T-cell (primary cell): ENCODE data around the gene CD226. TPM values are rescaled to one million over a fixed set of nuclear protein-coding genes. Genes with fewer than 3 reads are reported as not detected.
A peak's percentile ranks its signal among the peaks of the same experiment; 100 is the strongest.

ENCODE experiments used
- ATAC-seq, 4 experiments: fragments of 200-7000 bp in 3 of 4; fragments of 150-1000 bp in 1 of 4; cut with Tn5 transposase; replicated peaks in 1 of 4; 1 replicate in 3 of 4; 2 replicates in 1 of 4; pipeline ENCODE4 v1.10.0; 2021; ENCODE audit warnings: moderate library complexity in 3 of 4, mild to moderate bottlenecking in 2 of 4, moderate number of reproducible peaks in 1 of 4
- CTCF ChIA-PET, 2 donors: fragments of 300-600 bp; sonication (Branson Sonifier 250); formaldehyde crosslinking; loops; one replicate each; lab custom pipeline; 2022; ENCODE audit warnings: antibody characterized with exemption in 2 of 2; lab: Charles Lee
- POLR2A ChIA-PET, 2 donors: fragments of 300-600 bp; sonication (Branson Sonifier 250); formaldehyde crosslinking; loops; one replicate each; lab custom pipeline; 2022; ENCODE audit warnings: antibody characterized with exemption in 2 of 2; lab: Charles Lee
- DNase-seq, 35 experiments: peaks; one replicate each; pipeline versions ENCODE4 v3.0.0 to v3.0.0-alpha.2; 2013 to 2023
- H3K27ac ChIP-seq: one replicate; pipeline ENCODE4 v1.5.1; 2013; ENCODE audit warnings: low read length
- H3K27me3 ChIP-seq, 2 experiments: replicated peaks in 1 of 2; 1 replicate in 1 of 2; 2 replicates in 1 of 2; pipeline versions ENCODE4 v1.6.1 to v1.7.0; 2013; ENCODE audit warnings: low read length in 1 of 2, mixed read lengths in 1 of 2; ENCODE audit not compliant: control insufficient read depth in 2 of 2, insufficient read depth in 2 of 2; ENCODE audit errors: extremely low read depth in 1 of 2
- H3K36me3 ChIP-seq, 2 donors: 1 replicate in 1 of 2; 2 replicates in 1 of 2; pipeline versions ENCODE4 v1.6.1 to v1.7.0; 2013; ENCODE audit warnings: low read length in 1 of 2; ENCODE audit not compliant: control insufficient read depth in 2 of 2, insufficient read depth in 1 of 2; ENCODE audit errors: extremely low read depth in 1 of 2
- H3K4me1 ChIP-seq, 2 experiments: 1 replicate in 1 of 2; 2 replicates in 1 of 2; pipeline versions ENCODE4 v1.6.1 to v1.7.0; 2013; ENCODE audit warnings: low read length in 2 of 2, mixed read lengths in 1 of 2; ENCODE audit not compliant: insufficient read depth in 2 of 2, control insufficient read depth in 1 of 2; ENCODE audit errors: extremely low read depth in 1 of 2
- H3K4me3 ChIP-seq, 2 donors: 1 replicate in 1 of 2; 2 replicates in 1 of 2; pipeline versions ENCODE4 v1.5.1 to v1.7.0; 2013; ENCODE audit warnings: mild to moderate bottlenecking in 2 of 2, low read length in 1 of 2, moderate library complexity in 1 of 2; ENCODE audit not compliant: control insufficient read depth in 1 of 2; ENCODE audit errors: extremely low read depth in 1 of 2
- H3K9me3 ChIP-seq: 2 replicates; pipeline ENCODE4 v1.7.0; 2013
- H3K27ac Mint-ChIP-seq, 2 donors: one replicate each; pipeline ENCODE4 v1.8.0; 2020 to 2021; ENCODE audit warnings: mild to moderate bottlenecking in 2 of 2, mixed read lengths in 2 of 2
- H3K27me3 Mint-ChIP-seq, 2 donors: one replicate each; pipeline ENCODE4 v1.8.0; 2021 to 2022; ENCODE audit warnings: mixed read lengths in 2 of 2
- H3K36me3 Mint-ChIP-seq: one replicate; pipeline ENCODE4 v1.8.0; 2021; ENCODE audit warnings: mixed read lengths
- H3K4me1 Mint-ChIP-seq, 3 donors: one replicate each; pipeline ENCODE4 v1.8.0; 2020 to 2022; ENCODE audit warnings: mixed read lengths in 3 of 3, mild to moderate bottlenecking in 1 of 3
- H3K4me3 Mint-ChIP-seq, 3 donors: one replicate each; pipeline ENCODE4 v1.8.0; 2020 to 2022; ENCODE audit warnings: mild to moderate bottlenecking in 3 of 3, mixed read lengths in 3 of 3, moderate library complexity in 3 of 3
- H3K9me3 Mint-ChIP-seq, 3 donors: one replicate each; pipeline ENCODE4 v1.8.0; 2020 to 2022; ENCODE audit warnings: mixed read lengths in 3 of 3
- WGBS: methylation state at CpG from one replicate; pipeline ENCODE4 v1.1.5; 2013; ENCODE audit warnings: missing lambda C conversion rate; ENCODE audit not compliant: insufficient coverage; 5-methylcytosine and 5-hydroxymethylcytosine counted together
- total RNA-seq, 35 experiments: library from RNA in 6 of 35; stranded (reverse) in 6 of 35; fragments of 120-200 nt in 1 of 35; gene quantifications; one replicate each; pipeline versions ENCODE4 v1.2.1 to v1.2.4 and lab custom pipeline; 2013 to 2026

The CD226 gene
- total RNA-seq (10 to 100 TPM; 32.2 to 87.1 (median 57.4) TPM), total RNA-seq (lab: John Stamatoyannopoulos, UW) (47.8 to 336 (median 121) reads per million in 29 experiments)
- total RNA-seq (2013): 94.1 TPM

DNA sequence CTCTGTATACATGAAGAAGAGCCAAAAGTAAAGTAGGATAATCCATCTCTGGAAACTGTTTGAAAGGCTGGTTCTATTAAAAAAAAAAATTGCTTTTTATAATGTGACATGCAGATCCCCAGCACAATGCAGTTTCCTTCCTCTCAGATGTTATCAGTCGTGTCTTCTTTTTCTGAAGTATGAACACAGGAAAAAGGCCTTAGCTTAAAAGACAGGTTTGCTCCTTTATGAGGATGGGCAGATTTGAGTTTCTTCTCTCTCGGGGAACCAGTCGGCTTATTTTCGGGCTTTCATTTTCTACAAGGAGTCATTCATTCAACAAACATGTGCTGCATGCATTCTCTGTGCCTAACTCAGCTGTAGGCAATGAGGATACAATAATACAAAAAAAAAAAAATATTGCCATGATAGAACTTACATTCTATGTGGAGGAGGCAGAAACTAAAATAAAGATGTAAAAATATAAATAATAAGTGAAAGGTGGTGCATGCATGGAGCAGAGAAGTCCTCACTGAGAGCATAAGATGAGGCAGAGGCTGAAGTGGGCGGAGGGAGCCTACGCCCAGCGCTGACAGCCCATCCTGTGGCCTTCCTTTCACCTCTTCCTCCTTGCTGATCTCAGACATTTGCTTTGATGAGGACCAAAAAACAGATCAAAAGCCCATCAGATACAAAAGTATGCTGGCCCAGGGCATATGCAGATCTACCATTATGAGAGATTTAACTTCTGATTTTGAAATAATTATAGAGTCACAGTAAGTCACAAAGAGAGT is at the start of gene CD226:
CD226 (minus strand) TSS at position 513 of the 773 bp plus-strand sequence; CDS start at position 46, 467 bp downstream.
- Mint-ChIP-seq H3K27ac (no peak within 1 kb of the TSS), H3K36me3 (peaks cover 31% of the 10 kb centered on the region), H3K9me3 (peaks cover 0 to 3% (median 0%) of the 10 kb centered on the region in 3 donors), H3K4me3 (peak within 1 kb of the TSS in 1 of 3 donors; percentile 83), H3K27me3 (no peaks in the 10 kb centered on the region), H3K4me1 (peaks cover 11 to 14% (median 11%) of the 10 kb centered on the region in 3 donors)
- Histone ChIP-seq H3K27me3 (no peaks in the 10 kb centered on the region), H3K27ac (peak within 1 kb of the TSS; percentile 78), H3K9me3 (no peaks in the 10 kb centered on the region), H3K4me3 (peak within 1 kb of the TSS; percentile 41 to 45), H3K36me3 (no peaks in the 10 kb centered on the region), H3K4me1 (peaks cover 60 to 72% of the 10 kb centered on the region in 2 experiments)
- ChIA-PET CTCF (interaction anchor here (1.0 to 1.8 kb wide), 3 partner anchors 9 to 12 kb away, joined by 3 to 8 read pairs (median 3); no protein-coding TSS in a partner anchor), POLR2A (interaction anchor here (0.6 to 1.9 kb wide), 5 partner anchors 8 to 265 kb away, joined by 3 to 9 read pairs (median 5); no protein-coding TSS in a partner anchor)
- peak in 2 of 35 experiments; percentile 36 to 68 for DNase-seq
- no CpG with 5 or more reads among the region's 7 CpGs for WGBS
- ATAC-seq: peak; percentile 77 to 88 (median 82)

DNA sequence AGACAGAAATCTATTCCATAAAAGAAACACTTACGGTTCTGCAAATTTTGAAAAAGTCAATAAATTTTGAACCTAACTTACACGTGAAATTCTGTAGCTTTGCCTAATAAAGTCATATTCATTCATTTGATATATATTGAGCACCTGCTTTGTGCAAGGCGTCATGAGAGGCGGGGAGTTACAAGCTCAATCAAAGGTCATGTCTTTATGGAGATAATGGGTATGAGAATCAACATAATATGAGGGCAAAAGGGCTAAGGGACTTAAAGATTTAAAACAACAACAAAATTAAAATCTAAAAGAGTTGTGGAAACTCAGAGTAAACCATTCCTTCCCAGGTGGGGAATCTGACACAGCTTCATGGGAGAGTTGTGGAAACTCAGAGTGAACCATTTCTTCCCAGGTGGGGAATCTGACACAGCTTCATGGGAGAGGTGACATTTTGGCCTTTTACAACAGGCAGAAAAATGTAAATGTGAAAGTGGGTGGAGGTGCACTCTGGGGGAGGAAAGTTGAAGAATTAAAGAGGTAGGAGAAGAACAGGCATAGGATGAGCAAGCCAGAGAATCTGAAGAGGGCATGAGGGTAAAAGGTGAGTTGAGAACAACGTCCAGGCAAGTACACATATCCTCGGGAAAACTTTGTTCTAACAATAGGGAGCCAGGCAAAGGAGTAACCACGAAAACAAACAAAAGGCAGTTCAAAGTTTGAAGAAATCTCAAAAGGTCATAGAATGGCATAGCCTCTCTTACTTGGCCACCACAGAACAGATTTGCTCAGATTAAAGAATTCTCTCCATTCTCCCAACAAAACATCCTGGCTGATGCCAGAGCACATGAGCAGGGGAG is 49.5 kb upstream of the CD226 start:
- Mint-ChIP-seq H3K27ac (no peak overlapping the region), H3K4me1 (peaks cover 1 to 12% (median 7%) of the 10 kb centered on the region in 3 donors), H3K36me3 (peaks cover 63% of the 10 kb centered on the region), H3K4me3 (no peak overlapping the region), H3K9me3 (peaks cover 0 to 14% (median 6%) of the 10 kb centered on the region in 3 donors), H3K27me3 (no peaks in the 10 kb centered on the region)
- peaks cover 0 to 9% of the 10 kb centered on the region in 2 donors for H3K36me3 ChIP-seq
- no peaks in the 10 kb centered on the region for H3K27me3 ChIP-seq
- no peak overlapping the region for H3K27ac ChIP-seq
- H3K9me3 ChIP-seq: no peaks in the 10 kb centered on the region
- 47% methylated on average over 2 of the region's 7 CpGs for WGBS
- no peaks in the 10 kb centered on the region for H3K4me1 ChIP-seq
- ATAC-seq: no peak
- ChIA-PET POLR2A (interaction anchor here in 1 of 2 donors (0.6 kb wide), 1 partner anchor 133 kb away, joined by 3 read pairs; no protein-coding TSS in a partner anchor), CTCF (interaction anchor here in 1 of 2 donors (0.6 kb wide), 1 partner anchor 74 kb away, joined by 3 read pairs; no protein-coding TSS in a partner anchor)
- H3K4me3 ChIP-seq: no peak overlapping the region
- DNase-seq: no peak

DNA sequence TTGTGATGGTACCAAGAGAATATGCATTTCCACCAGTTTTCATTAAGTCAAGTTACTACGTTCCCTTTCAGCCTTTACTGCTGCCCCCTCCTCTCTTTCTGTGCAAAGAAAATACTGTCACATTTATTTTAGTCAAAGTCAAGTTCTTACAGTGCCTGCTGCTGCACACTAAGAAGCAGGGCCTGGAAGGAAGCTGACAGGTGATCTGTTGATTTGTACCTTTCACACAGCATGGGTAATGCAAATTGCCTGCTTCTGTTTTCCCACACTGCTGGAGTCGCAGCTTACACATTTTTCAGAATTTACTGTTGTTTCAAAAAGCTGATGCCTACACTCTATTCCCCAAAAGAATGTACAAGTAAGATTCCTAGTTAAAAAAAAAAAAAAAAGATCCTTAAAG is 48.7 kb upstream of the CD226 start:
- H3K9me3 ChIP-seq: no peaks in the 10 kb centered on the region
- no peak overlapping the region for H3K27ac ChIP-seq
- Mint-ChIP-seq H3K4me1 (peaks cover 1 to 12% (median 7%) of the 10 kb centered on the region in 3 donors), H3K4me3 (no peak overlapping the region), H3K27ac (no peak overlapping the region), H3K9me3 (peaks cover 2 to 20% (median 6%) of the 10 kb centered on the region in 3 donors), H3K27me3 (no peaks in the 10 kb centered on the region), H3K36me3 (peaks cover 62% of the 10 kb centered on the region)
- POLR2A ChIA-PET: interaction anchor here in 1 of 2 donors (0.6 kb wide), 1 partner anchor 133 kb away, joined by 3 read pairs; no protein-coding TSS in a partner anchor
- no peaks in the 10 kb centered on the region for H3K4me1 ChIP-seq
- DNase-seq: no peak
- ATAC-seq: no peak
- H3K4me3 ChIP-seq: no peak overlapping the region
- CTCF ChIA-PET: interaction anchor here in 1 of 2 donors (0.6 to 0.7 kb wide), 2 partner anchors 73 to 215 kb away, joined by 3 read pairs; no protein-coding TSS in a partner anchor
- peaks cover 0 to 9% of the 10 kb centered on the region in 2 donors for H3K36me3 ChIP-seq
- no CpG with 5 or more reads among the region's 2 CpGs for WGBS
- no peaks in the 10 kb centered on the region for H3K27me3 ChIP-seq

DNA sequence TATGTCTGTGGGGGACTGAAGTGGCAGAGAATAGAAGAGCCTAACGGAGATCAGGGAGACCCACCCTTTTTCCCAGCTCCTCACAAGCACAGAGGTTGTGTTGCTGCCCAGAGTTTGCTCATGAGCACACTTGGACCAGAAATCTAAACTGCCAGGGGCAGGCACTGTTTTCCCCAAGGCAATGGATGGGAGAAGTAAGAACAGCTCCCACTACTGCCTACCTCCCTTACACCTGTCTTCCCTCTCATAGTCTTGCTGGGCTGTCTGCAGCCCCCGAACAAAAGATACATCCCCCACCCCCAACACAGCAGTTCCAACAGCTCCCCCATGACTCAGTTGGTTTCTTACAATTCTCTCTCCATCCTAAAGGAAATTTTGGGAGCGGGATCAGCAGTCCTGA is 48.1 kb upstream of the CD226 start:
- Mint-ChIP-seq H3K27ac (no peak overlapping the region), H3K4me1 (peaks cover 0 to 12% (median 4%) of the 10 kb centered on the region in 3 donors), H3K27me3 (no peaks in the 10 kb centered on the region), H3K9me3 (peaks cover 6 to 24% (median 6%) of the 10 kb centered on the region in 3 donors), H3K36me3 (peaks cover 62% of the 10 kb centered on the region), H3K4me3 (no peak overlapping the region)
- no peak for ATAC-seq
- ChIA-PET CTCF (interaction anchor here in 1 of 2 donors (0.6 to 0.7 kb wide), 2 partner anchors 98 to 214 kb away, joined by 3 read pairs; no protein-coding TSS in a partner anchor), POLR2A (interaction anchor here in 1 of 2 donors (0.6 kb wide), 1 partner anchor 156 kb away, joined by 12 read pairs; no protein-coding TSS in a partner anchor)
- Histone ChIP-seq H3K36me3 (peaks cover 0 to 4% of the 10 kb centered on the region in 2 donors), H3K4me1 (no peaks in the 10 kb centered on the region), H3K27me3 (no peaks in the 10 kb centered on the region), H3K27ac (no peak overlapping the region), H3K9me3 (no peaks in the 10 kb centered on the region), H3K4me3 (no peak overlapping the region)
- 100% methylated on average over 2 of the region's 3 CpGs for WGBS
- no peak for DNase-seq

GRCh38 chr18:69992776-69993175 is 45.1 kb upstream of the CD226 start:
- ChIA-PET POLR2A (no interaction called here), CTCF (no interaction called here)
- Histone ChIP-seq H3K4me1 (no peaks in the 10 kb centered on the region), H3K27me3 (no peaks in the 10 kb centered on the region), H3K36me3 (no peaks in the 10 kb centered on the region), H3K27ac (no peak overlapping the region), H3K9me3 (no peaks in the 10 kb centered on the region), H3K4me3 (no peak overlapping the region)
- Mint-ChIP-seq H3K9me3 (peaks cover 20 to 47% (median 23%) of the 10 kb centered on the region in 3 donors), H3K27me3 (no peaks in the 10 kb centered on the region), H3K27ac (no peak overlapping the region), H3K36me3 (peaks cover 74% of the 10 kb centered on the region), H3K4me3 (no peak overlapping the region), H3K4me1 (peaks cover 0 to 10% (median 4%) of the 10 kb centered on the region in 3 donors)
- DNase-seq (no peak), ATAC-seq (no peak)
- 80% methylated on average over 1 of the region's 1 CpG for WGBS
